Immature natural killer cell (primary cell): Measurements from ENCODE around the gene RBL1. TPM values are rescaled to one million over a fixed set of nuclear protein-coding genes. Genes with fewer than 3 reads are reported as not detected.
"Not testable (repeated sequence)": the region's sequence is repeated elsewhere in the genome, so short reads cannot be mapped to it uniquely, and the experiment has no call there.

ENCODE experiments used
- DNase-seq, 3 donors: peaks; one replicate each; pipeline ENCODE4 v3.0.0; 2022; ENCODE audit warnings: mixed read lengths in 1 of 3
- H3K27ac Mint-ChIP-seq, 6 donors: one replicate each; pipeline ENCODE4 v1.8.0; 2020; ENCODE audit warnings: mixed read lengths in 6 of 6, mild to moderate bottlenecking in 5 of 6, inconsistent platforms in 4 of 6, moderate library complexity in 3 of 6
- H3K27me3 Mint-ChIP-seq, 3 donors: one replicate each; pipeline ENCODE4 v1.8.0; 2020 to 2021; ENCODE audit warnings: low read depth in 3 of 3, mild to moderate bottlenecking in 3 of 3, mixed read lengths in 3 of 3, moderate library complexity in 3 of 3, inconsistent platforms in 1 of 3
- H3K36me3 Mint-ChIP-seq, 3 donors: one replicate each; pipeline ENCODE4 v1.8.0; 2020; ENCODE audit warnings: mixed read lengths in 3 of 3, inconsistent platforms in 2 of 3, mild to moderate bottlenecking in 2 of 3
- H3K4me1 Mint-ChIP-seq, 2 donors: one replicate each; pipeline ENCODE4 v1.8.0; 2020; ENCODE audit warnings: inconsistent platforms in 2 of 2, mild to moderate bottlenecking in 2 of 2, mixed read lengths in 2 of 2, moderate library complexity in 1 of 2
- H3K4me3 Mint-ChIP-seq, 5 donors: one replicate each; pipeline ENCODE4 v1.8.0; 2020; ENCODE audit warnings: mild to moderate bottlenecking in 5 of 5, mixed read lengths in 5 of 5, inconsistent platforms in 3 of 5, moderate library complexity in 3 of 5
- H3K9me3 Mint-ChIP-seq, 6 donors: one replicate each; pipeline ENCODE4 v1.8.0; 2020; ENCODE audit warnings: mild to moderate bottlenecking in 6 of 6, mixed read lengths in 6 of 6, inconsistent platforms in 4 of 6, moderate library complexity in 3 of 6
- polyA plus RNA-seq, 3 donors: library from polyadenylated mRNA; unstranded; fragments of 300-500 nt; fragmentation: Illumina TruSeq; gene quantifications; one replicate each; pipeline ENCODE4 v1.2.3, GENCODE V29; 2021

RBL1 gene
- polyA plus RNA-seq, 3 donors from 2014 or later: 2.9 to 11.1 (median 6.0) TPM

DNA sequence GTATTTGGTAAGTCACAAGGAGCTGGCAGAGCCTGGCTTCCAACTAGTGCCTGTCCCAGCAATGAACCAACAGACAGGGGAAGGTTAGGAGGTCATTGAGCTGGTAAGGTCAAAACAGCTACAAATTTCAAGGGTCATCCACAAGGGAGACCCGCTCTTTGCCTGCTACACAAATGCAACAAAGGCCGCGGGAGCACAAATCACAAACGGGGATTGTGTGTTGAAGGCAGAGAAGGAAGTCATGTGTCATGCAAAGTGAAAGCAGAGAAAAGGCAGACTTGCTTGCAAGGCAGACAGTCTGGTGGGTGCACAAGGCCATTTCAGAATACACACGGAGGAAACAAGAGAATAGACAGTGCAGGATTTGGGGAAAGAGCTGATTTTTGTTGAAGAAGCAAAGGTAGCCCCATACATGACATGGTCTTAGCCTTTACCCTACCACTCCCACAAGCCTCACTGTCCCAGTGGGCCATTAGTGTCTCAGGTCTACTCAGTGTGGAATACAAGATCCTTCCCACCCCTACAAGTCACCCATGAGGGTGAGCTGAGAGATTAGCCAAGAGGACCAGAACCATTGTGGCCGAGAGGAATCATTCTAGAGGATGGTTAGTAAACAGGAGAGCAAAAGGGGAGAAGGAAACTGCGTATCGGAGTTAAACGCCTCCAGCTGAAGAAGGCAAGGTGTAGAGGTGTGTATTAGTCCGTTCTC, 126.2 kb downstream of the RBL1 start:
- Mint-ChIP-seq H3K9me3 (no peaks in the 10 kb centered on the region), H3K4me1 (peaks cover 53 to 54% of the 10 kb centered on the region in 2 donors), H3K27ac (peak overlapping the region; percentile 84 to 93 (median 90)), H3K36me3 (peaks cover 0 to 7% (median 0%) of the 10 kb centered on the region in 3 donors), H3K27me3 (peaks cover 0 to 2% (median 0%) of the 10 kb centered on the region in 3 donors), H3K4me3 (peak overlapping the region; percentile 4 to 84 (median 56))
- peak in 1 of 3 donors; percentile 29 for DNase-seq

DNA sequence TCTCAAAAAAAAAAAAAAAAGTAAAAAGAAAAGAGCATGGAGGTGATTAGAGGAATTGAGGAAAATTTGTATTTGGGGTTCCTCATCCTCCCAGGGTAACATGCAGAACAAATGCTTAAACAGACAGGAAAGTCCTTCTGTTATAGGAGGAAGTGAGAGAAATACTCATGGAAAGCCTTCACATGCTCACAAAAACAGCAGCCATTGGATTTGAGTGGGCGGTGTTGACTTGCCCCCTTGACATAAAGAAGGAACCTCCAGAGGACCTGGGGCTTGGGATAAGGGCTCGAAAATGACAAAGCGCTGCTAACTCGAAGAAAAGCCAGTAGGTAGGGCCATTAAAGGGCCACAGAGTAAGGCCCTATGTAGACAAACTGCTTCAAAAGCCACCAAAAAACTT, 126.7 kb downstream of the RBL1 start:
- Mint-ChIP-seq H3K4me1 (peaks cover 50 to 52% of the 10 kb centered on the region in 2 donors), H3K9me3 (no peaks in the 10 kb centered on the region), H3K27ac (peak overlapping the region; percentile 84 to 93 (median 90)), H3K36me3 (peaks cover 0 to 7% (median 0%) of the 10 kb centered on the region in 3 donors), H3K27me3 (peaks cover 0 to 2% (median 0%) of the 10 kb centered on the region in 3 donors), H3K4me3 (peak overlapping the region; percentile 4 to 84 (median 56))
- DNase-seq: no peak

DNA sequence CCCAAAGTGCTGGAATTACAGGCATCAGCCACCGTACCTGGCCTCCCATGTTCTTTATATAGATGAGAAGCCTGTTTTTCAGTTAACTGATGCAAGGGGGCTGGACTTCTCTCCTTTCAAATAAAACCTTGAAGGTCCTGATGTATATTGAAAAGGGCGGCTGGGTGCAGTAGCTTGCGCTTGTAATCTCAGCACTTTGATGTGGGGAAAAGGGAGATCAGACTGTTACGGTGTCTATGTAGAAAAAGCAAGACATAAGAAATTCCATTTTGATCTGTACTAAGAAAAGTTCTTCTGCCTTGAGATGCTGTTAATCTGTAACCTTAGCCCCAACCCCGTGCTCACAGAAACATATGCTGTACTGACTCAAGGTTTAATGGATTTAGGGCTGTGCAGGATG, 128.2 kb downstream of the RBL1 start:
- no peaks in the 10 kb centered on the region for H3K9me3 Mint-ChIP-seq
- no peak overlapping the region for H3K4me3 Mint-ChIP-seq
- no peak for DNase-seq
- H3K36me3 Mint-ChIP-seq: peaks cover 0 to 7% (median 3%) of the 10 kb centered on the region in 3 donors
- peak overlapping the region in 3 of 6 donors; percentile 18 to 52 (median 49) for H3K27ac Mint-ChIP-seq
- H3K4me1 Mint-ChIP-seq: peaks cover 45 to 50% of the 10 kb centered on the region in 2 donors
- H3K27me3 Mint-ChIP-seq: peaks cover 0 to 2% (median 0%) of the 10 kb centered on the region in 3 donors

GRCh38 chr20:36966965-36967364, 128.8 kb downstream of the RBL1 start:
- H3K27me3 Mint-ChIP-seq, H3K4me3 Mint-ChIP-seq, DNase-seq, H3K36me3 Mint-ChIP-seq, H3K9me3 Mint-ChIP-seq, H3K27ac Mint-ChIP-seq: not testable (repeated sequence)
- H3K4me1 Mint-ChIP-seq: peaks cover 46 to 56% of the 10 kb centered on the region in 2 donors

DNA sequence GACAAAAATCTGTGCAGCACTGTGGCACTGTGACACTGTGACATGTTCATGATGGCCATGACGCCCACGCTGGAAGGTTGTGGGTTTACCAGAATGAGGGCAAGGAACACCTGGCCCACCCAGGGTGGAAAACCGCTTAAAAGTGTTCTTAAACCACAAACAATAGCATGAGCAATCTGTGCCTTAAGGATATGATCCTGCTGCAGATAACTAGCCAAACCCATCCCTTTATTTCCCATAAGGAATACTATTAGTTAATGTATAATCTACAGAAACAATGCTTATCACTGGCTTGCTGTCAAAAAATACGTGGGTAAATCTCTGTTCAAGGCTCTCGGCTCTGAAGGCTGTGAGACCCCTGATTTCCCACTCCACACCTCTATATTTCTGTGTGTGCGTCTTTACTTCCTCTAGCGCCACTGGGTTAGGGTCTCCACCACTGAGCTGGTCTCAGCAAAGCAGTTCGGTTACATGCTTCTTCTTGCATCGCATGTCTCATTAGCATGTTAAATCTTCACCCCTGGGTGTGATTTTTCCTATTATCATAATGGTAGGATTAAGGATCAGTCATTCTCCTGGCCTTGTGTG, 133.3 kb downstream of the RBL1 start:
- not testable (repeated sequence) for H3K4me3 Mint-ChIP-seq, H3K9me3 Mint-ChIP-seq, DNase-seq, H3K36me3 Mint-ChIP-seq, H3K27me3 Mint-ChIP-seq
- peak overlapping the region in 1 of 6 donors; percentile 51 for H3K27ac Mint-ChIP-seq
- peaks cover 4 to 18% of the 10 kb centered on the region in 2 donors for H3K4me1 Mint-ChIP-seq

GRCh38 chr20:36959242-36959641, 136.6 kb downstream of the RBL1 start:
- no peak for DNase-seq
- no peak overlapping the region for H3K4me3 Mint-ChIP-seq
- peaks cover 14 to 36% of the 10 kb centered on the region in 2 donors for H3K4me1 Mint-ChIP-seq
- no peak overlapping the region for H3K27ac Mint-ChIP-seq
- peaks cover 0 to 4% (median 4%) of the 10 kb centered on the region in 3 donors for H3K36me3 Mint-ChIP-seq
- peaks cover 0 to 8% (median 0%) of the 10 kb centered on the region in 3 donors for H3K27me3 Mint-ChIP-seq
- H3K9me3 Mint-ChIP-seq: peaks cover 0 to 1% (median 0%) of the 10 kb centered on the region in 6 donors

GRCh38 chr20:36957875-36958667, 137.7 kb downstream of the RBL1 start:
- peak overlapping the region in 1 of 6 donors; percentile 52 for H3K27ac Mint-ChIP-seq
- peaks cover 0 to 4% (median 4%) of the 10 kb centered on the region in 3 donors for H3K36me3 Mint-ChIP-seq
- DNase-seq: no peak
- H3K9me3 Mint-ChIP-seq: peaks cover 0 to 1% (median 0%) of the 10 kb centered on the region in 6 donors
- H3K4me3 Mint-ChIP-seq: no peak overlapping the region
- peaks cover 17 to 40% of the 10 kb centered on the region in 2 donors for H3K4me1 Mint-ChIP-seq
- H3K27me3 Mint-ChIP-seq: peaks cover 0 to 10% (median 2%) of the 10 kb centered on the region in 3 donors

- peaks cover 0 to 4% (median 0%) of the 10 kb centered on the region in 3 donors for H3K36me3 Mint-ChIP-seq
Observed at GRCh38 chr20:36956674-36957073, 139.1 kb downstream of the RBL1 start.

DNA sequence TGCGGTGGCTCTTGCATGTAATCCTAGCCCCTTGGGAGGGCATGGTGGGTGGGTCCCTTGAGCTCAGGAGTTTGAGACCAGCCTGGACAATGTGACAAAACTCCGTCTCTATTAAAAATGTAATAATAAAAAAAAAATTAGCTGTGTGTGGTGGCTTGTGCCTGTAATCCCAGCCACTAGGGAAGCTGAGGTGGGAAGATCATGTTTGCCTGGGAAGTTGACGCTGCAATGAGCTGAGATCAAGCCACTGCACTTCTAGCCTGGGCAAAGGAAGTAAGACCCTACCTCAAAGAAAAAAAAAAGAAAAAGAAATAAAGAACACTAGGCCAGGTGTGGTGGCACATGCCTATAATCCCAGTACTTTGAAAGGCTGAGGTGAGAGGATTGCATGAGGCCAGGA, 139.8 kb downstream of the RBL1 start:
- Mint-ChIP-seq H3K27me3 (peaks cover 6 to 15% (median 6%) of the 10 kb centered on the region in 3 donors), H3K27ac (no peak overlapping the region), H3K9me3 (no peaks in the 10 kb centered on the region), H3K36me3 (peaks cover 0 to 4% (median 0%) of the 10 kb centered on the region in 3 donors), H3K4me1 (peaks cover 26 to 39% of the 10 kb centered on the region in 2 donors), H3K4me3 (no peak overlapping the region)
- DNase-seq: no peak

More at GRCh38 chr20:36956674-36957073, 139.1 kb downstream of the RBL1 start:
- Mint-ChIP-seq H3K27me3 (peaks cover under 1 to 11% (median 3%) of the 10 kb centered on the region in 3 donors), H3K27ac (no peak overlapping the region), H3K4me3 (no peak overlapping the region), H3K9me3 (peaks cover 0 to 1% (median 0%) of the 10 kb centered on the region in 6 donors), H3K4me1 (peaks cover 23 to 36% of the 10 kb centered on the region in 2 donors)
- DNase-seq: no peak

DNA sequence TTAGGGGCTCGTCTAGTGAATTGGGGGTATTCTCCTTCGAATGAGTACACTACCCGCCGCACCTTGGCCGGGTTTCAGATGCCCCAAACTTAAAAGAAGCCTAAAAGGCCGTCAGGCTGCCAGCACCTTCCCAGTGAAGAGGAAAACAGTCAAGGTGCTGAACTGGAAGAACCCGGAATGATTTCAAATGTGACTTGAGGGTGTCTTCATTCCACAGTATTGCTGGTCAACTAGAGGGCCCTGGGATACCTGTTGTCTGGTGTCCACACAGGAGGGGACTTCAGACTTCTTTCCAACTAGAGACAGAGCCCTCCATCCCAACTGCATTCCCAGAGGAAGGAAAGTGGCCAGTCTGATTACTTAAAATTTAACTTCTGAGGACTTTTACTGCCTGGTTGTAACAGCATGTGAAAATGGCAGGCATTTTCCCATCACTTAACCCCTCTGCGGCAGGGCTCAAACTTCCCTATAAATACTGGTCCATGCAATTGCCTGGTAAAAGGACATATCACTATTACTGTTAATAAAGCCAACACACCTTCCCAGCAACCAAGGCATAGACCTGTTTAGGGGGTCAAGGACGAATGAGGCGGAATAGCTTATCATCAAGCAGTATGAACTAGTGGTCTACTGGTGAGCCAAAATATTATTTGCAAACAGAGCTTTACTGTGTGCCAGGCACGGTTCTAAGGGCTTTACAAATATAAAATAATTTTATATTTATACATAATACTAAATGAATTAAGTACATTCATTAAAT, 143.6 kb downstream of the RBL1 start:
- no peak for DNase-seq
- peaks cover 6 to 26% (median 8%) of the 10 kb centered on the region in 3 donors for H3K27me3 Mint-ChIP-seq
- peaks cover 2 to 5% (median 4%) of the 10 kb centered on the region in 3 donors for H3K36me3 Mint-ChIP-seq
- H3K9me3 Mint-ChIP-seq: no peaks in the 10 kb centered on the region
- H3K4me3 Mint-ChIP-seq: peak overlapping the region; percentile 93 to 100 (median 98)
- H3K27ac Mint-ChIP-seq: peak overlapping the region; percentile 86 to 99 (median 94)
- peaks cover 51 to 57% of the 10 kb centered on the region in 2 donors for H3K4me1 Mint-ChIP-seq

DNA sequence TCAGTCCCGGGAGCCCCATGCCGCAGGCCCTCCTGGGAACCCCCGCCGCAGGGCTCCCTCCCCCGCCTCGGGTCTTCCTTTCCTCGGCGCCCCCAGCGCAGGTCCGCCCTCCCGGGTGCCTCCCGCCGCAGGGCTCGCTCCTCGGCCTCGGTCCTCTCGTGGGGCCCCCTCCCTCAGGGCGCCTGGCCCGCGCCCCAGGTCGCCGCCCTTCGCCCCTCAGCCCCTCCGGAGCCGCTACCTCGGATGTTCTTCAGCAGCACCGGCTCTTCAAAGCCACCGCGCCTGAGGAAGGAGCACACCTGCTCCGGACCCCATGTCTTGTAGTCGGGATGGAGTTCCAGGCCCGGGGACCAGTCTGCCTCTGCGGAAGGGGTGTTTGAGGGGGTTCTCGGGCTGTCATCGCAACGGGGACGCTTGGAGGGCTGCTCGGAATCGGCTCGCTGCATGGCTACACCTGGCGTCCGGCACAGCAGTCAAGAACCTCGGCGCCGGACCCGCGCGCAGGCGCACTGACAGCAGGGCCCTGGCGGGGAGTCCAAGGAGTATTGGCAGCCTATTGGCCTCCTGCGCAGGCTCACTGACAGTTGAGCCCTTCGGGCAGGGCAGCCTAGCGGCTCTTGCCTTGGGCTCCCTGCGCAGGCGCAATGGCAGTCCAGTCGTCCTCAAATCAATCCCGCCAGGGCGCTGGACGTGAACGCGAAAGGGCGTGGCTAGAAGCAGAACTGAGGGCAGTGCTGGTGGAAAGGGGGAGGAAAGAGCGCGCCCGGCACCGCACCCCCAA, 144.4 kb downstream of the RBL1 start, which contains the start of gene SAMHD1:
SAMHD1 (minus strand) TSS at position 511 of the 781 bp plus-strand sequence; CDS start at position 446, 65 bp downstream.
- peak; percentile 93 to 94 (median 94) for DNase-seq
- Mint-ChIP-seq H3K36me3 (peaks cover 5 to 12% (median 12%) of the 10 kb centered on the region in 3 donors), H3K9me3 (no peaks in the 10 kb centered on the region), H3K27ac (peak within 1 kb of the TSS; percentile 86 to 99 (median 94)), H3K4me1 (peaks cover 59 to 65% of the 10 kb centered on the region in 2 donors), H3K27me3 (peaks cover 6 to 26% (median 10%) of the 10 kb centered on the region in 3 donors), H3K4me3 (peak within 1 kb of the TSS; percentile 93 to 100 (median 98))
